ENCODE measurements around the gene SEC61A2.

Gene SEC61A2

DNA sequence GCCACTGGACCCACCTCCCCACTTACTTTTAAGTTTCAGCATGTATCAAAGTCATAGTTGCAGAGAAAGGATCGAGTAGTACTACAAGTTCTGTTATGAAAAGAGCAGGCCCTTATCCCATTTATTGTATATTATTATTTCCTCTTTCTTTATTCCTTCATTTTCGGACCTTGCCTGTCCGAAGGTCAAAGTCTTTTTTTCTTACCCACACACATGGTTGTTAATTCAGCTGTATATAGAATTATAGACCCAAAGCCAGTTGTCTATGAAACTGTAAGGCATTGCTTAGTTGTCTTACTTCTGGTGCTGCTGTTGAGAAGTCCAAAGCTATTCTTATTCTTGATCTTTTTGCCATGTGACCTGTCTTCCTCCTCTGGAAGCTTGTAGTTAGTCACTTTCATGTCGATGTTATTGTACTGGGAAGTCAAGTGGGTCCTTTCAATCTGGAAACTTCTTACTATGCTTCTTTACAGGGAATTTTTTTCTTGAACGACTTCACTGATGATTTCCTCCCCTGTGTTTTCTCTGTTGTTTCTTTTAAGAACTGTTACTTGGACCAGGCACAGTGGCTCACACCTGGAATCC is 57.9 kb downstream of the SEC61A2 start:
- no peak overlapping the region for H3K4me3 ChIP-seq (ENCODE audit: low read depth, low read length)
- TF ChIP-seq, protein P1, sequence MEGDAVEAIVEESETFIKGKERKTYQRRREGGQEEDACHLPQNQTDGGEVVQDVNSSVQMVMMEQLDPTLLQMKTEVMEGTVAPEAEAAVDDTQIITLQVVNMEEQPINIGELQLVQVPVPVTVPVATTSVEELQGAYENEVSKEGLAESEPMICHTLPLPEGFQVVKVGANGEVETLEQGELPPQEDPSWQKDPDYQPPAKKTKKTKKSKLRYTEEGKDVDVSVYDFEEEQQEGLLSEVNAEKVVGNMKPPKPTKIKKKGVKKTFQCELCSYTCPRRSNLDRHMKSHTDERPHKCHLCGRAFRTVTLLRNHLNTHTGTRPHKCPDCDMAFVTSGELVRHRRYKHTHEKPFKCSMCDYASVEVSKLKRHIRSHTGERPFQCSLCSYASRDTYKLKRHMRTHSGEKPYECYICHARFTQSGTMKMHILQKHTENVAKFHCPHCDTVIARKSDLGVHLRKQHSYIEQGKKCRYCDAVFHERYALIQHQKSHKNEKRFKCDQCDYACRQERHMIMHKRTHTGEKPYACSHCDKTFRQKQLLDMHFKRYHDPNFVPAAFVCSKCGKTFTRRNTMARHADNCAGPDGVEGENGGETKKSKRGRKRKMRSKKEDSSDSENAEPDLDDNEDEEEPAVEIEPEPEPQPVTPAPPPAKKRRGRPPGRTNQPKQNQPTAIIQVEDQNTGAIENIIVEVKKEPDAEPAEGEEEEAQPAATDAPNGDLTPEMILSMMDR (IDR thresholded peaks at IDR 0.05; ENCODE audit: borderline replicate concordance, insufficient read depth, low read depth, low read length) = no peak

DNA sequence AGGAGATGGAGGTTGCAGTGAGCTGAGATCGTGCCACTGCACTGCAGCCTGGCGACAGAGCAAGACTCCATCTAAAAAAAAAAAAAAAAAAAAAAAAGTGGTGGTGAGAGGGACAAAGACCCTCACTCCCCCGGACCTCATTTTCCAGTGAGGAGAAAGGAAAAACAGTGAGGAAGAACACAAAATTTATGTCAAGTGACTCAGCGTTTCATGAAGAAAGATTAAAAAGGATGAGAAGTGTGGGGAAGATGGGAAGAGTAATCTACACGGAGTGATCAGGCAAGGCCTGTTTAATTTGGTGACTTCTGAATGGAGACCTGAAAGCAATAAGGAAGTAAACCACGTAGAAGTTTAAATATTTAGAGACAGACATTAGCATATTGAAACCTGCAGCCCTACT is 59.2 kb downstream of the SEC61A2 start:
- H3K4me3 ChIP-seq (ENCODE audit: low read depth, low read length) = no peak overlapping the region

DNA sequence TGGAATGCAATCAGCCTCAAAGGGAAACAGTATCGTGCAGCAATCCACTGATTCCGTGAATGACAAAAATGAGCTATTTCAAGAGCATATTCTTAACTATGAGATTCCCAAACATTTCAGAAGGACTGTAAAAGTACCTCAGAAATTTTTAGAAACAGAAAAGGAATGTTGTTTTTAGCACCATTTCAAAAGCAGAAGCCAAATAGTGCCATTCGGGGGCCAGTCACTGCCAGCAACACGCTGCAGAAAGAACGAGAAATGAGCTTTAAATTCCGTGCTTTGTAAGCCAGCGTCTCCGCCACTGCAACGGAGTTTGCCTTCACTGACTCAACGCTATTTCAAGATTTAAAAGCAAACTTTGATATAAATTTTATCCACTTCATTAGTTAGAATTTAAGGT is 59.9 kb downstream of the SEC61A2 start:
- no peak overlapping the region for H3K4me3 ChIP-seq (ENCODE audit: low read depth, low read length)
- TF ChIP-seq, protein P1 (IDR thresholded peaks at IDR 0.05; ENCODE audit: borderline replicate concordance, insufficient read depth, low read depth, low read length) = no peak

More for the DNA sequence above, 59.2 kb downstream of the SEC61A2 start:
- TF ChIP-seq, protein P1 (IDR thresholded peaks at IDR 0.05; ENCODE audit: borderline replicate concordance, insufficient read depth, low read depth, low read length) = no peak

DNA sequence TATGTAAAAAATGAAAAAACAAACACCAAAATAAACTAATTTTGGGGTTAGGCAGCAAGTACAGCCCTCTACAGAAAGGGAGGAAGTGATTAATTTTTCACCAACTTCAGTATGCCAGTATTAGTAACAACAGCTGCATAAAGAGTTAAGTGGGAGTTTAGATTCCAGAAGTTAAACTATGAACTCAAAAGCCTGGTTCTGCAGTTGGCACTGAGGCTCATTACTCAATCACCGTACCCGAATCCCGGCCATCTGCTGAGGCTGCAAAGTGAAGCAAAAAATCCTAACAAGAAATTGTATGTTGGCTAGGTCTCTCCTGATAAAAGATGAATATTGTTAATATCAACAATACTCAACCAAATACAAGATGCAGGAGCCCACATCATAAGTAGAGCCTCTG is 62.2 kb downstream of the SEC61A2 start:
- TF ChIP-seq, protein P1 (IDR thresholded peaks at IDR 0.05; ENCODE audit: borderline replicate concordance, insufficient read depth, low read depth, low read length) = no peak
- H3K4me3 ChIP-seq (ENCODE audit: low read depth, low read length) = no peak overlapping the region

DNA sequence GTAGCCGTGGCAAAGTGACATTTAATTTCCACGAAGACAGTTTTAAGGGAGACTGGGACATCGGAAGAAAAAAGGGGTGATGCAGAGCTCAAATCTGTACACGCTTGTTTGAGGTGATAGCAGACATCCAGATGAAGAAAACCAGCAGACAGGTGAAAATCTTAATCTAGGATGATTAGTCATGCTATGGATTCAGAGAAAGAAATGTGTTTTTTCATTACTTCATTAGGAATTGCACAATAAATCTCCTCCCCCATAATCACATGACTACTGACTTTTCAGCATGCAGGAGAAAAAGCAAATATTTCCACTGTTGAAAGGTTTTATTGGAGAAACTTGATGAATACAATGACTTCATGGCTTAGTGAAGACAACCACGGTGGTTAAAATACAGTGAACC is 63.7 kb downstream of the SEC61A2 start:
- TF ChIP-seq, protein P1 (IDR thresholded peaks at IDR 0.05; ENCODE audit: borderline replicate concordance, insufficient read depth, low read depth, low read length) = no peak
- no peak overlapping the region for H3K4me3 ChIP-seq (ENCODE audit: low read depth, low read length)

DNA sequence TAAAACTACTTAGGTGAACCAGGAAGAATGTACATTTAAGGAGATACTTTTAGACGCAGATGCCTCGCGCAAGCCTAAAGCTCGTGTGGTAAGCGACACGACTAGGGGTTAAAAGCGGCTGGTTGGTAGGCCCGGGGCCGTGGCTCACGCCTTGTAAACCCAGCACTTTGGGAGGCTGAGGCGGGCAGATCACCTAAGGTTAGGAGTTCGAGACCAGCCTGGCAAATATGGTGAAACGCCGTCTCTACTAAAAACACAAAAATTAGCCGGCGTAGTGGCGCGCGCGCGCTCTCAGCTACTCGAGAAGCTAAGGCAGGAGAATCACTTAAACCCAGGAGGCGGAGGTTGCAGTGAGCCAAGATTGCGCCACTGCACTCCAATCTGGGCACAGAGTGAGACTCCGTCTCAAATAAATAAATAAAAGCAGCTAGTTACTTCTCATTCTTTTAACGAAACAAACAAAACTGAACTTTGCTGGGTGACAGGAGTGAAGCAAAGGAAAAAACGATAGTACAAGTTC is 65.3 kb downstream of the SEC61A2 start:
- TF ChIP-seq, protein P1 (IDR thresholded peaks at IDR 0.05; ENCODE audit: borderline replicate concordance, insufficient read depth, low read depth, low read length) = no peak
- peak overlapping the region; percentile 78 for H3K4me3 ChIP-seq (ENCODE audit: low read depth, low read length)

DNA sequence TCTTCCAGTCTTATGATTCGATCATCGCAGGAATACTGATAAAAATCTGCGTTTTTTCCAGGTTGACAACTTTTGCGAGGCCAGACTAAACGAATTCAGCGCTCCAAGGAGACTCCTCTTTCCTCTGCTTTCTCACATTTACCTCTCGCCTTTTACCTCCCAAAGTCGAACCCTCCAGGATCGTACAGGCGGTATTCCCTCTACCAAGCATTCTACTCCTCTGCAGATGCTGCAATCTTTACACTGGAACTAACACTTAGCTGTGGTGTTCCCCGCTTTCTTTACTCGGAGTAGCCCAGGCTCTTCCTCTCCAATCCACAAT is 65.8 kb downstream of the SEC61A2 start:
- TF ChIP-seq, protein P1 (IDR thresholded peaks at IDR 0.05; ENCODE audit: borderline replicate concordance, insufficient read depth, low read depth, low read length) = no peak
- H3K4me3 ChIP-seq (ENCODE audit: low read depth, low read length) = peak overlapping the region; percentile 78

Data from GM12875 (cell line).